ENCODE results near the gene CRYBB2. TPM values are rescaled to one million over a fixed set of nuclear protein-coding genes. Genes with fewer than 3 reads are reported as not detected.
"Not testable (repeated sequence)": the region's sequence is repeated elsewhere in the genome, so short reads cannot be mapped to it uniquely, and the experiment has no call there.

The CRYBB2 gene
- total RNA-seq, 1 experiment from 2014 or later: not detected

GRCh38 chr22:25203082-25203481, 16.4 kb upstream of the CRYBB2 start:
- Histone ChIP-seq H3K9me3 (ENCODE audit: low read length) (no peaks in the 10 kb centered on the region), H3K9me2 (replicated peaks; ENCODE audit: insufficient read depth, low read length) (no peaks in the 10 kb centered on the region), H3K79me2 (ENCODE audit: low read length) (no peaks in the 10 kb centered on the region), H3K4me2 (ENCODE audit: low read depth, low read length, poor library complexity, severe bottlenecking) (no peak overlapping the region), H3K4me1 (ENCODE audit: low read length) (no peaks in the 10 kb centered on the region), H2AFZ (ENCODE audit: low read length) (no peak overlapping the region), H4K20me1 (ENCODE audit: insufficient read depth, low read depth, low read length) (no peaks in the 10 kb centered on the region), H3K27me3 (ENCODE audit: low read length) (no peaks in the 10 kb centered on the region), H3K4me3 (ENCODE audit: low read length) (no peak overlapping the region), H3K9ac (ENCODE audit: low read length) (no peak overlapping the region), H3K27ac (ENCODE audit: low read length) (no peak overlapping the region), H3K36me3 (ENCODE audit: insufficient read depth, low read length) (no peaks in the 10 kb centered on the region)
- DNase-seq: no peak

- not testable (repeated sequence) for H3K4me1 ChIP-seq (ENCODE audit: low read length); H4K20me1 ChIP-seq (ENCODE audit: insufficient read depth, low read depth, low read length); H3K36me3 ChIP-seq (ENCODE audit: insufficient read depth, low read length); H3K27me3 ChIP-seq (ENCODE audit: low read length); H3K4me2 ChIP-seq (ENCODE audit: low read depth, low read length, poor library complexity, severe bottlenecking); H3K9ac ChIP-seq (ENCODE audit: low read length); H3K27ac ChIP-seq (ENCODE audit: low read length); H3K9me2 ChIP-seq (replicated peaks; ENCODE audit: insufficient read depth, low read length); H2AFZ ChIP-seq (ENCODE audit: low read length); DNase-seq; H3K9me3 ChIP-seq (ENCODE audit: low read length); H3K79me2 ChIP-seq (ENCODE audit: low read length); H3K4me3 ChIP-seq (ENCODE audit: low read length)
Observed at GRCh38 chr22:25204547-25204946, 14.9 kb upstream of the CRYBB2 start.

GRCh38 chr22:25205847-25206246, 13.6 kb upstream of the CRYBB2 start:
- Histone ChIP-seq H3K9me3 (ENCODE audit: low read length) (no peaks in the 10 kb centered on the region), H3K9me2 (replicated peaks; ENCODE audit: insufficient read depth, low read length) (no peaks in the 10 kb centered on the region), H3K27me3 (ENCODE audit: low read length) (no peaks in the 10 kb centered on the region), H3K4me3 (ENCODE audit: low read length) (no peak overlapping the region), H3K27ac (ENCODE audit: low read length) (no peak overlapping the region), H3K36me3 (ENCODE audit: insufficient read depth, low read length) (no peaks in the 10 kb centered on the region), H4K20me1 (ENCODE audit: insufficient read depth, low read depth, low read length) (no peaks in the 10 kb centered on the region), H3K4me2 (ENCODE audit: low read depth, low read length, poor library complexity, severe bottlenecking) (no peak overlapping the region), H3K9ac (ENCODE audit: low read length) (no peak overlapping the region), H2AFZ (ENCODE audit: low read length) (no peak overlapping the region), H3K4me1 (ENCODE audit: low read length) (no peaks in the 10 kb centered on the region), H3K79me2 (ENCODE audit: low read length) (no peaks in the 10 kb centered on the region)
- no peak for DNase-seq

GRCh38 chr22:25206998-25207397, 12.4 kb upstream of the CRYBB2 start:
- no peak for DNase-seq
- H3K9me2 ChIP-seq (replicated peaks; ENCODE audit: insufficient read depth, low read length): no peaks in the 10 kb centered on the region
- no peak overlapping the region for H3K4me2 ChIP-seq (ENCODE audit: low read depth, low read length, poor library complexity, severe bottlenecking)
- H3K36me3 ChIP-seq (ENCODE audit: insufficient read depth, low read length): no peaks in the 10 kb centered on the region
- no peak overlapping the region for H3K9ac ChIP-seq (ENCODE audit: low read length)
- no peaks in the 10 kb centered on the region for H3K9me3 ChIP-seq (ENCODE audit: low read length)
- no peaks in the 10 kb centered on the region for H3K27me3 ChIP-seq (ENCODE audit: low read length)
- no peak overlapping the region for H3K27ac ChIP-seq (ENCODE audit: low read length)
- no peak overlapping the region for H3K4me3 ChIP-seq (ENCODE audit: low read length)
- H2AFZ ChIP-seq (ENCODE audit: low read length): no peak overlapping the region
- no peaks in the 10 kb centered on the region for H3K79me2 ChIP-seq (ENCODE audit: low read length)
- H3K4me1 ChIP-seq (ENCODE audit: low read length): no peaks in the 10 kb centered on the region
- H4K20me1 ChIP-seq (ENCODE audit: insufficient read depth, low read depth, low read length): no peaks in the 10 kb centered on the region

- Histone ChIP-seq H3K79me2 (ENCODE audit: low read length) (no peaks in the 10 kb centered on the region), H3K4me1 (ENCODE audit: low read length) (no peaks in the 10 kb centered on the region), H3K27me3 (ENCODE audit: low read length) (no peaks in the 10 kb centered on the region)
Observed at GRCh38 chr22:25207553-25208157, 11.8 kb upstream of the CRYBB2 start.

GRCh38 chr22:25208328-25208727, 11.1 kb upstream of the CRYBB2 start:
- no peaks in the 10 kb centered on the region for H3K79me2 ChIP-seq (ENCODE audit: low read length)
- no peak overlapping the region for H3K27ac ChIP-seq (ENCODE audit: low read length)
- H3K27me3 ChIP-seq (ENCODE audit: low read length): no peaks in the 10 kb centered on the region
- no peak overlapping the region for H2AFZ ChIP-seq (ENCODE audit: low read length)
- no peaks in the 10 kb centered on the region for H4K20me1 ChIP-seq (ENCODE audit: insufficient read depth, low read depth, low read length)
- no peaks in the 10 kb centered on the region for H3K4me1 ChIP-seq (ENCODE audit: low read length)
- H3K4me3 ChIP-seq (ENCODE audit: low read length): no peak overlapping the region
- no peak for DNase-seq
- H3K9me2 ChIP-seq (replicated peaks; ENCODE audit: insufficient read depth, low read length): no peaks in the 10 kb centered on the region
- no peak overlapping the region for H3K4me2 ChIP-seq (ENCODE audit: low read depth, low read length, poor library complexity, severe bottlenecking)
- H3K9me3 ChIP-seq (ENCODE audit: low read length): no peaks in the 10 kb centered on the region
- no peaks in the 10 kb centered on the region for H3K36me3 ChIP-seq (ENCODE audit: insufficient read depth, low read length)
- H3K9ac ChIP-seq (ENCODE audit: low read length): no peak overlapping the region

More at GRCh38 chr22:25207553-25208157, 11.8 kb upstream of the CRYBB2 start:
- Histone ChIP-seq H3K9me3 (ENCODE audit: low read length) (no peaks in the 10 kb centered on the region), H2AFZ (ENCODE audit: low read length) (no peak overlapping the region), H3K4me3 (ENCODE audit: low read length) (no peak overlapping the region), H3K9ac (ENCODE audit: low read length) (no peak overlapping the region), H3K9me2 (replicated peaks; ENCODE audit: insufficient read depth, low read length) (no peaks in the 10 kb centered on the region), H3K36me3 (ENCODE audit: insufficient read depth, low read length) (no peaks in the 10 kb centered on the region), H3K4me2 (ENCODE audit: low read depth, low read length, poor library complexity, severe bottlenecking) (no peak overlapping the region), H4K20me1 (ENCODE audit: insufficient read depth, low read depth, low read length) (no peaks in the 10 kb centered on the region), H3K27ac (ENCODE audit: low read length) (no peak overlapping the region)
- no peak for DNase-seq

- no peaks in the 10 kb centered on the region for H3K9me2 ChIP-seq (replicated peaks; ENCODE audit: insufficient read depth, low read length)
- H3K79me2 ChIP-seq (ENCODE audit: low read length): no peaks in the 10 kb centered on the region
- H3K4me1 ChIP-seq (ENCODE audit: low read length): no peaks in the 10 kb centered on the region
- no peak overlapping the region for H3K4me2 ChIP-seq (ENCODE audit: low read depth, low read length, poor library complexity, severe bottlenecking)
- no peak for DNase-seq
- H3K27me3 ChIP-seq (ENCODE audit: low read length): no peaks in the 10 kb centered on the region
- no peaks in the 10 kb centered on the region for H4K20me1 ChIP-seq (ENCODE audit: insufficient read depth, low read depth, low read length)
- no peak overlapping the region for H3K9ac ChIP-seq (ENCODE audit: low read length)
- no peaks in the 10 kb centered on the region for H3K36me3 ChIP-seq (ENCODE audit: insufficient read depth, low read length)
- no peak overlapping the region for H2AFZ ChIP-seq (ENCODE audit: low read length)
- H3K4me3 ChIP-seq (ENCODE audit: low read length): no peak overlapping the region
- H3K9me3 ChIP-seq (ENCODE audit: low read length): no peaks in the 10 kb centered on the region
- no peak overlapping the region for H3K27ac ChIP-seq (ENCODE audit: low read length)
Observed at GRCh38 chr22:25208743-25209505, 10.5 kb upstream of the CRYBB2 start.

DNA sequence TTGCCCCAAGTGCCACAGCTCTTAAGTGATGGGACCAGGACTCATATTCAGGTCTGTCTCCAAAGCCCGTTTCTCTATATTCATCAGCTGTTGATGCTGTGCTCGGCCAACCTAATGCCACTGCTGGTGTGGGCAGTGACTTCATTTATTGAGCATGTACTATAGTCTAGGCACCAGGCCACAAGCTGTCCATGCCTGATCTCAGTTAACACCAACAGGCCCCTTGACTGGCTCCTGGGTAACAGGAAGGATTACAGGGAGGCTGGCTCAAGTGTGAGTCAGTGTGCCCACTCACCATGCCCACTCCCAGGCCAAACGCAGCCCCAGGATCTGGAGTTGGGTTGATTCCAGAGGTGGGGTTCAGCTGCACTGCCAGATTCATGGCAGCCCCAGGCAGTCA, 8.6 kb upstream of the CRYBB2 start:
- Histone ChIP-seq H3K27ac (ENCODE audit: low read length) (no peak overlapping the region), H3K4me2 (ENCODE audit: low read depth, low read length, poor library complexity, severe bottlenecking) (no peak overlapping the region), H3K9me2 (replicated peaks; ENCODE audit: insufficient read depth, low read length) (no peaks in the 10 kb centered on the region), H3K27me3 (ENCODE audit: low read length) (no peaks in the 10 kb centered on the region), H3K36me3 (ENCODE audit: insufficient read depth, low read length) (no peaks in the 10 kb centered on the region), H3K4me3 (ENCODE audit: low read length) (no peak overlapping the region), H3K9ac (ENCODE audit: low read length) (no peak overlapping the region), H2AFZ (ENCODE audit: low read length) (no peak overlapping the region), H3K9me3 (ENCODE audit: low read length) (no peaks in the 10 kb centered on the region), H3K4me1 (ENCODE audit: low read length) (no peaks in the 10 kb centered on the region), H4K20me1 (ENCODE audit: insufficient read depth, low read depth, low read length) (no peaks in the 10 kb centered on the region), H3K79me2 (ENCODE audit: low read length) (no peaks in the 10 kb centered on the region)
- no peak for DNase-seq

All from Karpas-422 (cell line).